Measurements from ENCODE around the gene TRIM56.
A peak's percentile ranks its signal among the peaks of the same experiment; 100 is the strongest.
"Not testable (repeated sequence)": the region's sequence is repeated elsewhere in the genome, so short reads cannot be mapped to it uniquely, and the experiment has no call there.

The TRIM56 gene, protein sequence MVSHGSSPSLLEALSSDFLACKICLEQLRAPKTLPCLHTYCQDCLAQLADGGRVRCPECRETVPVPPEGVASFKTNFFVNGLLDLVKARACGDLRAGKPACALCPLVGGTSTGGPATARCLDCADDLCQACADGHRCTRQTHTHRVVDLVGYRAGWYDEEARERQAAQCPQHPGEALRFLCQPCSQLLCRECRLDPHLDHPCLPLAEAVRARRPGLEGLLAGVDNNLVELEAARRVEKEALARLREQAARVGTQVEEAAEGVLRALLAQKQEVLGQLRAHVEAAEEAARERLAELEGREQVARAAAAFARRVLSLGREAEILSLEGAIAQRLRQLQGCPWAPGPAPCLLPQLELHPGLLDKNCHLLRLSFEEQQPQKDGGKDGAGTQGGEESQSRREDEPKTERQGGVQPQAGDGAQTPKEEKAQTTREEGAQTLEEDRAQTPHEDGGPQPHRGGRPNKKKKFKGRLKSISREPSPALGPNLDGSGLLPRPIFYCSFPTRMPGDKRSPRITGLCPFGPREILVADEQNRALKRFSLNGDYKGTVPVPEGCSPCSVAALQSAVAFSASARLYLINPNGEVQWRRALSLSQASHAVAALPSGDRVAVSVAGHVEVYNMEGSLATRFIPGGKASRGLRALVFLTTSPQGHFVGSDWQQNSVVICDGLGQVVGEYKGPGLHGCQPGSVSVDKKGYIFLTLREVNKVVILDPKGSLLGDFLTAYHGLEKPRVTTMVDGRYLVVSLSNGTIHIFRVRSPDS

DNA sequence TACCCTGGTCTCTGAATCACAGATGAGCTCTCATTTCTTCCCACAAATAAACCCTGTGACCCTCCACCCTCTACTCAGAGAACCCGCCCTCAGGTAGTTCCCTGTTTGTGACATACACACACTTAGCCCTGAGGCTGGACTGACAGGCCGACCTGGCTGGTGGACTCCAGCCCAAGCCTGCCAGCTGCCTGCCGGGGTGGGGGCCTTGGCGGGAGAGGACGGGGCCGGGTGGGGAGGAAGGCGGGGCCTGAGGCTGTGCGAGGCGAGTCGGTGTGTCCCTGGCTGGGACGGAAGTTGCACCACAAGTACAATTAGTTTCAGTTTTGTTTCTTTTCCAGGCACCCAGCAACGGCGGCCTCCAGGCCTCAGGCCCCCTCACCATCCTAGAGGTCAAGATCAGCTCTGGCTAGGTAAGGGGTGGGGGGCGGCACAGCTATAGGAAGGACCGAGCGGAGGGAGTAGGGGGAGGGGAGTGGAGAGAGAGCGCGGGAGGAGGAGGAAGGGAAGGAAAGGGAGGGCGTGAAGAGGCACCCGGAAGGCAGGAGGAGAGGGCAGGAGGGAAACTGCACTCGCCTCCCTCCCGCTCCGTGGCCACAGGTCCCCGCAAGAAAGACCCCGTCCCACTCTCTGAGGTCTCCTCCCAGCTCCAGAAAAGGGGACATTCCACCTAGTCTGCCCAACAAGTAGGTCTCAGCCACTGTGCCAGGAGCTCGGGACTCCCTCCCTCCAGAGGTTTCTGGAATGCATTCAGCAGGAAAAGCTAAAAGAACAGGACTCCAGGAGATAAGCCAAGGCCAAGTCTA lies at the start of gene TRIM56:
TSS of gene TRIM56 (plus strand) at position 320 of the 803 bp plus-strand sequence. CDS start 1,832 bp downstream, outside the sequence.
- TF ChIP-seq, protein P1, sequence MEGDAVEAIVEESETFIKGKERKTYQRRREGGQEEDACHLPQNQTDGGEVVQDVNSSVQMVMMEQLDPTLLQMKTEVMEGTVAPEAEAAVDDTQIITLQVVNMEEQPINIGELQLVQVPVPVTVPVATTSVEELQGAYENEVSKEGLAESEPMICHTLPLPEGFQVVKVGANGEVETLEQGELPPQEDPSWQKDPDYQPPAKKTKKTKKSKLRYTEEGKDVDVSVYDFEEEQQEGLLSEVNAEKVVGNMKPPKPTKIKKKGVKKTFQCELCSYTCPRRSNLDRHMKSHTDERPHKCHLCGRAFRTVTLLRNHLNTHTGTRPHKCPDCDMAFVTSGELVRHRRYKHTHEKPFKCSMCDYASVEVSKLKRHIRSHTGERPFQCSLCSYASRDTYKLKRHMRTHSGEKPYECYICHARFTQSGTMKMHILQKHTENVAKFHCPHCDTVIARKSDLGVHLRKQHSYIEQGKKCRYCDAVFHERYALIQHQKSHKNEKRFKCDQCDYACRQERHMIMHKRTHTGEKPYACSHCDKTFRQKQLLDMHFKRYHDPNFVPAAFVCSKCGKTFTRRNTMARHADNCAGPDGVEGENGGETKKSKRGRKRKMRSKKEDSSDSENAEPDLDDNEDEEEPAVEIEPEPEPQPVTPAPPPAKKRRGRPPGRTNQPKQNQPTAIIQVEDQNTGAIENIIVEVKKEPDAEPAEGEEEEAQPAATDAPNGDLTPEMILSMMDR (IDR thresholded peaks at IDR 0.05; ENCODE audit: low read depth, low read length): no peak
- DNase-seq (ENCODE audit: low read depth, low spot score): peak; percentile 75
- in situ Hi-C loops (cut with HindIII; ENCODE audit: low sequenced_read_pairs): no loop called here
- peak within 1 kb of the TSS; percentile 74 for H3K4me3 ChIP-seq (ENCODE audit: low read depth, low read length)

DNA sequence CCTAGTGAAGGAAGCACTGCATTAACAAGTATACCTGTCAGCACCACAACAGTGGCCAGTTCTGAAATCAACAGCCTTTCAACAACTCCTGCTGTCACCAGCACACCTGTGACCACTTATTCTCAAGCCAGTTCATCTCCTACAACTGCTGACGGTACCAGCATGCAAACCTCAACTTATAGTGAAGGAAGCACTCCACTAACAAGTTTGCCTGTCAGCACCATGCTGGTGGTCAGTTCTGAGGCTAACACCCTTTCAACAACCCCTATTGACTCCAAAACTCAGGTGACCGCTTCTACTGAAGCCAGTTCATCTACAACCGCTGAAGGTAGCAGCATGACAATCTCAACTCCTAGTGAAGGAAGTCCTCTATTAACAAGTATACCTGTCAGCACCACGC lies 49.3 kb upstream of the TRIM56 start:
- DNase-seq (ENCODE audit: low read depth, low spot score): no peak
- no peak overlapping the region for H3K4me3 ChIP-seq (ENCODE audit: low read depth, low read length)
- in situ Hi-C loops (cut with HindIII; ENCODE audit: low sequenced_read_pairs): no loop called here
- TF ChIP-seq, protein P1 (IDR thresholded peaks at IDR 0.05; ENCODE audit: low read depth, low read length): no peak

DNA sequence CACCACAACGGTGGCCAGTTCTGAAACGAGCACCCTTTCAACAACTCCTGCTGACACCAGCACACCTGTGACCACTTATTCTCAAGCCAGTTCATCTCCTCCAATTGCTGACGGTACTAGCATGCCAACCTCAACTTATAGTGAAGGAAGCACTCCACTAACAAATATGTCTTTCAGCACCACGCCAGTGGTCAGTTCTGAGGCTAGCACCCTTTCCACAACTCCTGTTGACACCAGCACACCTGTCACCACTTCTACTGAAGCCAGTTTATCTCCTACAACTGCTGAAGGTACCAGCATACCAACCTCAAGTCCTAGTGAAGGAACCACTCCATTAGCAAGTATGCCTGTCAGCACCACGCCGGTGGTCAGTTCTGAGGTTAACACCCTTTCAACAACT lies 44.0 kb upstream of the TRIM56 start:
- H3K4me3 ChIP-seq (ENCODE audit: low read depth, low read length); in situ Hi-C loops (cut with HindIII; ENCODE audit: low sequenced_read_pairs); DNase-seq (ENCODE audit: low read depth, low spot score): not testable (repeated sequence)

DNA sequence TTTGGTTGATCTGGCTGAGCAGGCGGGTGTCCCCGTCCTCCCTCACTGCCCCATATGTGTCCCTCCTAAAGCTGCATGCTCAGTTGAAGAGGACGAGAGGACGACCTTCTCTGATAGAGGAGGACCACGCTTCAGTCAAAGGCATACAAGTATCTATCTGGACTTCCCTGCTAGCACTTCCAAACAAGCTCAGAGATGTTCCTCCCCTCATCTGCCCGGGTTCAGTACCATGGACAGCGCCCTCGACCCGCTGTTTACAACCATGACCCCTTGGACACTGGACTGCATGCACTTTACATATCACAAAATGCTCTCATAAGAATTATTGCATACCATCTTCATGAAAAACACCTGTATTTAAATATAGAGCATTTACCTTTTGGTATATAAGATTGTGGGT lies 26.9 kb upstream of the TRIM56 start:
- no peak overlapping the region for H3K4me3 ChIP-seq (ENCODE audit: low read depth, low read length)
- TF ChIP-seq, protein P1 (IDR thresholded peaks at IDR 0.05; ENCODE audit: low read depth, low read length): no peak
- peak; percentile 61 for DNase-seq (ENCODE audit: low read depth, low spot score)
- in situ Hi-C loops (cut with HindIII; ENCODE audit: low sequenced_read_pairs): no loop called here

DNA sequence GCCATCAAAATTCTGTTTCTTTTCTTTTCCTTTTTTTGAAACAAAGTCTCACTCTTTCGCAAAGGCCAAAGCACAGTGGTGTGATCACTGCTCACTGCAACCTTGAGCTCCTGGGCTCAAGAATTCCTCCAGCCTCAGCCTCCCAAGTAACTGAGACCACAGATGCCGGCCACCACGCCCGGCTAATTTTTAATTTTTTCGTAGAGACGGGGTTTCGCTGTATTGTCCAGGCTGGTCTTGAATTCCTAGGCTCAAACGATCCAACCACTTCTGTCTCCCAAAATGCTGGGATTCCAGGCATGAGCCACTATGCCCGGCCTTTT lies 25.7 kb upstream of the TRIM56 start:
- no peak overlapping the region for H3K4me3 ChIP-seq (ENCODE audit: low read depth, low read length)
- TF ChIP-seq, protein P1 (IDR thresholded peaks at IDR 0.05; ENCODE audit: low read depth, low read length): no peak
- DNase-seq (ENCODE audit: low read depth, low spot score): no peak
- in situ Hi-C loops (cut with HindIII; ENCODE audit: low sequenced_read_pairs): no loop called here

DNA sequence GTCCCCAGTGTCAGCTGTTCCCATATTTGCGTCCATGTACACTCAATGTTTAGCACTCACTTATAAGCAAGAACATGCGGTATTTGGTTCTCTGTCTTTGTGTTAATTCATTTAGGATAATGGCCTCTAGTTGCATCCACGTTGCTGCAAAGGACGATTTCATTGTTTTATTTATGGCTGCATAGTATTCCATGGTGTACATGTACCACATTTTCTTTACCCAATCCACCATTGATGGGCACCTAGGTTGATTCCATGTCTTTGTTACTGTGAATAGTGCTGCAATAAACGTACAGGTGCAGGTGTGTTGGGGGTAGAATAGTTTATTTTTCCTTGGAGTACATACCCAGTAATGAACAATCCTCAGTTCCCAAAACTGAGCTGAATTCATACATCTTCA lies 24.3 kb upstream of the TRIM56 start:
- no peak for DNase-seq (ENCODE audit: low read depth, low spot score)
- no peak overlapping the region for H3K4me3 ChIP-seq (ENCODE audit: low read depth, low read length)
- in situ Hi-C loops (cut with HindIII; ENCODE audit: low sequenced_read_pairs): no loop called here
- TF ChIP-seq, protein P1 (IDR thresholded peaks at IDR 0.05; ENCODE audit: low read depth, low read length): no peak

DNA sequence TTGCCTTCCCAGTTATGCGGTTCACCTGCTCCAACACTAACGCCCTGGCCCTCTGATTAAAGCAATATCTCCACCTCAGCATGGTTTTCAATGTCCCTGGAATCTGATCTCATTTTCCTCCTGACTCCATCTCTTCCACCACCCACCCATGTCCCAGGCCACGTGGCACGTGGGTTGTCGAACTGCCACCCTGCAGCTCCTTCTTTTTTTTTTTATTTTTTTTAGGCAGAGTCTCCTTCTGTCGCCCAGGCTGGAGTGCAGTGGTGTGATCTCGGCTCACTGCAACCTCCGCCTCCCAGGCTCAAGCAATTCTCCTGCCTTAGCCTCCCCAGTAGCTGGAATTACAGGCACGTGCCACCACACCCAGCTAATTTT lies 21.1 kb upstream of the TRIM56 start:
- in situ Hi-C loops (cut with HindIII; ENCODE audit: low sequenced_read_pairs); H3K4me3 ChIP-seq (ENCODE audit: low read depth, low read length); DNase-seq (ENCODE audit: low read depth, low spot score): not testable (repeated sequence)

DNA sequence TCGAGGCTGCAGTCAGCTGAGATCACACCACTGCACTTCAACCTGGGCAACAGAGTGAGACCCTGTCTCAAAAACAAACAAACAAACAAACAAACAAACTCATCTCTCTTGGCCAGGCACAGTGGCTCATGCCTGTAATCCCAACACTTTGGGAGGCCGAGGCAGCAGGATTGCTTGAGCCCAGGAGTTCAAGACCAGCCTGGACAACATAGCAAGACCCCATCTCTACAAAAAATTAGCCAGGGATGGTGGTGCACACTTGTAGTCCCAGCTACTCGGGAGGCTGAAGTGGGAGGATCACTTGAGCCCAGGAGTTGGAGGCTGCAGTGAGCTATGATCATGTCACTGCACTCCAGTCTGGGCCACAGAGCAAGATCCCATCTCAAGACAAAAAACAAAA lies 20.1 kb upstream of the TRIM56 start:
- H3K4me3 ChIP-seq (ENCODE audit: low read depth, low read length); DNase-seq (ENCODE audit: low read depth, low spot score); in situ Hi-C loops (cut with HindIII; ENCODE audit: low sequenced_read_pairs): not testable (repeated sequence)
